Daoy (cell line): ENCODE data around the gene ANK3. TPM values are rescaled to one million over a fixed set of nuclear protein-coding genes. Genes with fewer than 3 reads are reported as not detected.

Source experiments
- DNase-seq: peaks from one replicate; pipeline ENCODE4 v3.0.0-alpha.2; 2015; ENCODE audit warnings: low read depth
- total RNA-seq: library from RNA; depleted of rRNA; stranded (reverse); fragments of >200 nt; shearing (Covaris generic); gene quantifications from 2 replicates; pipeline ENCODE4 v1.2.3, GENCODE V29; 2014

Gene ANK3
- total RNA-seq, 1 experiment from 2014 or later, result 15.9 TPM

- DNase-seq, result no peak
Measured at GRCh38 chr10:60098677-60099601, 290.7 kb downstream of the ANK3 start.

- DNase-seq, result no peak
Measured at GRCh38 chr10:60096761-60097513, 292.7 kb downstream of the ANK3 start.

- DNase-seq, result no peak
Measured at GRCh38 chr10:60093317-60093716, 296.4 kb downstream of the ANK3 start.

- no peak for DNase-seq
Measured at GRCh38 chr10:60086862-60087261, 302.8 kb downstream of the ANK3 start.

GRCh38 chr10:60086421-60086820 is 303.3 kb downstream of the ANK3 start:
- no peak for DNase-seq

GRCh38 chr10:60082744-60083344 is 306.8 kb downstream of the ANK3 start:
- no peak for DNase-seq

- no peak for DNase-seq
Measured at GRCh38 chr10:60082341-60082740, 307.3 kb downstream of the ANK3 start.

GRCh38 chr10:60073781-60074656 is 315.7 kb downstream of the ANK3 start:
- no peak for DNase-seq

- DNase-seq, result no peak
Measured at GRCh38 chr10:60073397-60073780, 316.3 kb downstream of the ANK3 start.

- no peak for DNase-seq
Measured at GRCh38 chr10:60069311-60069710, 320.4 kb downstream of the ANK3 start.

- DNase-seq, result no peak
Measured at GRCh38 chr10:60050366-60050765, 339.3 kb downstream of the ANK3 start.

GRCh38 chr10:60048091-60048501 is 341.6 kb downstream of the ANK3 start:
- DNase-seq, result peak; percentile 9

GRCh38 chr10:60045571-60045970 is 344.1 kb downstream of the ANK3 start:
- no peak for DNase-seq

GRCh38 chr10:60044971-60045370 is 344.7 kb downstream of the ANK3 start:
- DNase-seq, result no peak

- no peak for DNase-seq
Measured at GRCh38 chr10:60044242-60044641, 345.4 kb downstream of the ANK3 start.

GRCh38 chr10:60043561-60044241 is 346.0 kb downstream of the ANK3 start:
- no peak for DNase-seq

GRCh38 chr10:60042914-60043313 is 346.8 kb downstream of the ANK3 start:
- DNase-seq, result no peak

- DNase-seq, result no peak
Measured at GRCh38 chr10:60042262-60042661, 347.4 kb downstream of the ANK3 start.

- no peak for DNase-seq
Measured at GRCh38 chr10:60041489-60042133, 348.1 kb downstream of the ANK3 start.

- no peak for DNase-seq
Measured at GRCh38 chr10:60040014-60040662, 349.5 kb downstream of the ANK3 start.
